Measurements from ENCODE around the gene P4HTM.

GRCh38 chr3:49021813-49022687 is 32.0 kb downstream of the P4HTM start, which contains the start of gene NDUFAF3:
- TF ChIP-seq CTCF (IDR thresholded peaks at IDR 0.05; ENCODE audit: insufficient read depth, low read length) (peak; percentile 91), REST (IDR thresholded peaks at IDR 0.05; ENCODE audit: insufficient replicate concordance, low read depth) (peak; percentile 62)
